HFFc6 (cell line): ENCODE measurements around the gene FKBP1B. TPM values are rescaled to one million over a fixed set of nuclear protein-coding genes. Genes with fewer than 3 reads are reported as not detected.

Experiments
- DNase-seq: peaks from one replicate; pipeline ENCODE4 v3.0.0-alpha.2; 2018
- H3K27ac Mint-ChIP-seq: 2 replicates; pipeline ENCODE4 v1.8.0; 2020; ENCODE audit warnings: mild to moderate bottlenecking, mixed read lengths
- H3K27me3 Mint-ChIP-seq: 2 replicates; pipeline ENCODE4 v1.8.0; 2021; ENCODE audit warnings: mild to moderate bottlenecking, moderate library complexity, mixed read lengths; ENCODE audit not compliant: insufficient read depth
- H3K36me3 Mint-ChIP-seq: 2 replicates; pipeline ENCODE4 v1.8.0; 2021; ENCODE audit warnings: low read depth, mixed read lengths
- H3K4me1 Mint-ChIP-seq: 2 replicates; pipeline ENCODE4 v1.8.0; 2020; ENCODE audit warnings: low read depth, mixed read lengths
- H3K4me3 Mint-ChIP-seq: 2 replicates; pipeline ENCODE4 v1.8.0; 2020; ENCODE audit warnings: mild to moderate bottlenecking, moderate library complexity, mixed read lengths
- H3K9me3 Mint-ChIP-seq: 2 replicates; pipeline ENCODE4 v1.8.0; 2020; ENCODE audit warnings: mild to moderate bottlenecking, mixed read lengths
- total RNA-seq, 6 experiments: library from RNA; stranded (reverse); fragmentation: NEBNext Ultra II Directional; extraction: Animal tissue kit (Norgen Biotek cat#: 25700); gene quantifications; 2 replicates in 1 of 6; 3 replicates in 5 of 6; pipeline ENCODE4 v1.2.3, GENCODE V29; 2021
- TF ChIP-seq, protein P1 (sequence below): fragments of 200-600 bp; sonication (generic); IDR thresholded peaks from 2 replicates; pipeline ENCODE4 v1.5.0; 2021; ENCODE audit warnings: antibody characterized with exemption, mild to moderate bottlenecking

The FKBP1B gene
- total RNA-seq, 6 experiments from 2014 or later: 4.0 to 6.9 (median 5.2) TPM

- TF ChIP-seq, protein P1, sequence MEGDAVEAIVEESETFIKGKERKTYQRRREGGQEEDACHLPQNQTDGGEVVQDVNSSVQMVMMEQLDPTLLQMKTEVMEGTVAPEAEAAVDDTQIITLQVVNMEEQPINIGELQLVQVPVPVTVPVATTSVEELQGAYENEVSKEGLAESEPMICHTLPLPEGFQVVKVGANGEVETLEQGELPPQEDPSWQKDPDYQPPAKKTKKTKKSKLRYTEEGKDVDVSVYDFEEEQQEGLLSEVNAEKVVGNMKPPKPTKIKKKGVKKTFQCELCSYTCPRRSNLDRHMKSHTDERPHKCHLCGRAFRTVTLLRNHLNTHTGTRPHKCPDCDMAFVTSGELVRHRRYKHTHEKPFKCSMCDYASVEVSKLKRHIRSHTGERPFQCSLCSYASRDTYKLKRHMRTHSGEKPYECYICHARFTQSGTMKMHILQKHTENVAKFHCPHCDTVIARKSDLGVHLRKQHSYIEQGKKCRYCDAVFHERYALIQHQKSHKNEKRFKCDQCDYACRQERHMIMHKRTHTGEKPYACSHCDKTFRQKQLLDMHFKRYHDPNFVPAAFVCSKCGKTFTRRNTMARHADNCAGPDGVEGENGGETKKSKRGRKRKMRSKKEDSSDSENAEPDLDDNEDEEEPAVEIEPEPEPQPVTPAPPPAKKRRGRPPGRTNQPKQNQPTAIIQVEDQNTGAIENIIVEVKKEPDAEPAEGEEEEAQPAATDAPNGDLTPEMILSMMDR: no peak
- H3K4me1 Mint-ChIP-seq: peaks cover 42% of the 10 kb centered on the region
- peak overlapping the region; percentile 95 for H3K4me3 Mint-ChIP-seq
- peak overlapping the region; percentile 95 for H3K27ac Mint-ChIP-seq
- DNase-seq: no peak
- peaks cover 21% of the 10 kb centered on the region for H3K36me3 Mint-ChIP-seq
- no peaks in the 10 kb centered on the region for H3K9me3 Mint-ChIP-seq
- H3K27me3 Mint-ChIP-seq: no peaks in the 10 kb centered on the region; the same call in none of the 2 replicates
These were observed 33.4 kb downstream of the FKBP1B start for GRCh38 chr2:24082787-24083566.

- H3K27me3 Mint-ChIP-seq: no peaks in the 10 kb centered on the region; the same call in none of the 2 replicates
- peaks cover 39% of the 10 kb centered on the region for H3K4me1 Mint-ChIP-seq
- H3K27ac Mint-ChIP-seq: peak overlapping the region; percentile 95
- peak; percentile 64 for DNase-seq
- no peaks in the 10 kb centered on the region for H3K9me3 Mint-ChIP-seq
- H3K4me3 Mint-ChIP-seq: peak overlapping the region; percentile 95
- TF ChIP-seq, protein P1: no peak
- H3K36me3 Mint-ChIP-seq: peaks cover 21% of the 10 kb centered on the region
These were observed 34.2 kb downstream of the FKBP1B start for GRCh38 chr2:24083567-24084385.

DNA sequence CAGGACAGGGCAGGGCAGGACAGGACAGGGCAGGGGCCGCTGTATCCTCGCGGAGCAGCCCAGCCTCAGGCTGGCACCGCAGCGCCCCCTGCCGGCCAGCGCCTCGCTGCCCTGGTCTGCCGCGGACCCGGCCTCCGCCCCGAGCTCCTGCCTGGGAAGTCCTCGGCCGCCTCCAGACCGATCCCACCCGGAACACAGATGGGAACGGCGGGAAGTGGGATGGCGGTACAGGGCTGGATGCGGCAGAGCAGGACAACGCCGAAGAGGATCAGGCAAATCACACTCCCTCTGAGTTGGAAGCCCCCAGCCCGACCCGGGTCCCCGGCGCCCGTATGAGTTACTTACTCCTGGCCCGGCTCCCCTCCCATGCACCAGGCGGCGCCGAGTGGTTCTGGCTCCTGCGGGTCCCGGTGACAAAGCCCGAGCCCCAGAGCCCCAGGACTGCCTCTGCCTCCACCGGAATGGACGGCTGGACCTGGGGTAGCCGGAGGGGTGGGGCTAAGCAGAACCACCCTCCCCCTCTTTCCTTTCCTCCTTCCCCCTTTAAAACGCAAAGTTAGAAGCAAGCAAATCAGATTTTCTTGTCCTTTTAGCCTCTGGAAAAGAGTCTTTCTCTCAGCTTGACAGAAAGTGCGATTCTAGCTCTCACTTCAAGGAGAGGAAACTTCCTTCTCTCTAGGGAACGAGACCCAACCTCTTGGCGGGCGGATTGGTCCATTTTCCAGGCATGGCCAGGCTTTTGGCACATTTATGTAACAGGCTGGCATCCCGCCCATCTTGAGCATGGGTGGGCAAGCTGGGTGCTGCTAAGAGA is 35.1 kb downstream of the FKBP1B start, which contains the start of gene TP53I3:
TP53I3 (minus strand) TSS at position 449 of the 814 bp plus-strand sequence. CDS start 508 bp downstream, outside the sequence.
- DNase-seq: peak; percentile 85
- Mint-ChIP-seq H3K27ac (peak within 1 kb of the TSS; percentile 95), H3K36me3 (peaks cover 16% of the 10 kb centered on the region), H3K27me3 (no peaks in the 10 kb centered on the region; the same call in none of the 2 replicates), H3K4me1 (peaks cover 39% of the 10 kb centered on the region), H3K4me3 (peak within 1 kb of the TSS; percentile 95), H3K9me3 (no peaks in the 10 kb centered on the region)
- TF ChIP-seq, protein P1: peak; percentile 99

DNA sequence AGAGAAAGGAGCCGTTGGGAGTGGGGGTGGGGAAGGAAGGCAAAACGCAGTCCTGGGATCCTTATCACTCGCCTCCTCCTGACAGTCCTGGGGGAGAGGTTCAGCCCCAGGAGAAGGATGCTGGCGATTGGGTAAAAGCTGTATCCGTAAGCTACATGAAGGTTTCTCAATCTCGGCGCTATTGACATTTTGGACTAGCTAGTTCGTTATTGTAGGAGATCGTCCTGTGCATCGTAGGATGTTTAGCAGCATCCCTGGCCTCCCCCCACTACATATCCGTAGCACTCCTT is 35.6 kb downstream of the FKBP1B start:
- peak overlapping the region; percentile 95 for H3K27ac Mint-ChIP-seq
- DNase-seq: no peak
- no peaks in the 10 kb centered on the region for H3K9me3 Mint-ChIP-seq
- peaks cover 16% of the 10 kb centered on the region for H3K36me3 Mint-ChIP-seq
- H3K4me1 Mint-ChIP-seq: peaks cover 39% of the 10 kb centered on the region
- TF ChIP-seq, protein P1: no peak
- H3K27me3 Mint-ChIP-seq: no peaks in the 10 kb centered on the region; the same call in none of the 2 replicates
- peak overlapping the region; percentile 95 for H3K4me3 Mint-ChIP-seq

DNA sequence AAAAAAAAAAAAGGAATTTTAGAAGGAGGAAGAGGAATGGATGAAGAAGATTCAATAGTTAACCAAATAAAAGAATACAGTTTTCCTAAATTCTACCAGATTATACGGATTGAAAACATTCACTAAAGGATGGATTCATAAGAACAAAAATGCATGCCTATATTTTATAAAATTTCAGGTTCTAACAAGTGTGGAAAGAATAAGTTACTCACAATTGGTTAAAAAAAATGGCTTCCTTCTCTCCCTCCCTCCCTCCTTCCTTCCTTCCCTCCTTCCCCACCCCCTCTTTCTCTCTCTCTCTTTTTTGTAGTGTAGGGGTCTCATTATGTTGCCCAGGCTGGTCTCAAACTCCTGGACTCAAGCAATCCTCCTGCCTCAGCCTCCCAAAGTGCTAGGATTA is 36.7 kb downstream of the FKBP1B start:
- H3K4me3 Mint-ChIP-seq: no peak overlapping the region
- H3K36me3 Mint-ChIP-seq: peaks cover 10% of the 10 kb centered on the region
- H3K4me1 Mint-ChIP-seq: peaks cover 36% of the 10 kb centered on the region
- TF ChIP-seq, protein P1: no peak
- H3K27ac Mint-ChIP-seq: no peak overlapping the region
- H3K27me3 Mint-ChIP-seq: no peaks in the 10 kb centered on the region; the same call in none of the 2 replicates
- no peak for DNase-seq
- no peaks in the 10 kb centered on the region for H3K9me3 Mint-ChIP-seq
